Fibroblast of lung (primary cell): Measurements from ENCODE around the gene PRICKLE4. TPM values are rescaled to one million over a fixed set of nuclear protein-coding genes. Genes with fewer than 3 reads are reported as not detected.

ENCODE experiments used
- DNase-seq, 2 donors: peaks; one replicate each; pipeline versions ENCODE4 v3.0.0 to v3.0.0-alpha.2; 2010; ENCODE audit warnings: low read depth in 2 of 2
- H2AFZ ChIP-seq: 2 replicates; pipeline ENCODE4 v1.5.1; 2012; ENCODE audit warnings: low read length, control low read depth, inconsistent platforms
- H3K27ac ChIP-seq: 2 replicates; pipeline ENCODE4 v1.5.1; 2011; ENCODE audit warnings: low read length, control low read depth; ENCODE audit not compliant: insufficient read depth
- H3K27me3 ChIP-seq: 2 replicates; pipeline ENCODE4 v1.5.1; 2011; ENCODE audit warnings: mild to moderate bottlenecking, low read length; ENCODE audit not compliant: control insufficient read depth, insufficient read depth
- H3K36me3 ChIP-seq: 2 replicates; pipeline ENCODE4 v1.5.1; 2011; ENCODE audit warnings: low read length; ENCODE audit not compliant: control insufficient read depth, insufficient read depth
- H3K4me1 ChIP-seq: 2 replicates; pipeline ENCODE4 v1.5.1; 2011; ENCODE audit warnings: low read length; ENCODE audit not compliant: control insufficient read depth, insufficient read depth; ENCODE audit errors: extremely low read depth
- H3K4me2 ChIP-seq: 2 replicates; pipeline ENCODE4 v1.5.1; 2011; ENCODE audit warnings: low read length, control low read depth; ENCODE audit not compliant: insufficient read depth; ENCODE audit errors: extremely low read depth
- H3K4me3 ChIP-seq, 4 experiments: fragments of 200-600 bp in 1 of 4; sonication (generic) in 1 of 4; replicated peaks in 1 of 4; 2 replicates each; pipeline ENCODE4 v1.5.1; 2011 to 2016; ENCODE audit warnings: low read length in 4 of 4, low read depth in 3 of 4, mild to moderate bottlenecking in 3 of 4, control low read depth in 2 of 4, inconsistent platforms in 1 of 4, mixed read lengths in 1 of 4; ENCODE audit not compliant: insufficient read depth in 1 of 4; ENCODE audit errors: control extremely low read depth in 1 of 4
- H3K79me2 ChIP-seq: 2 replicates; pipeline ENCODE4 v1.5.1; 2012; ENCODE audit warnings: mild to moderate bottlenecking, low read length, inconsistent platforms; ENCODE audit not compliant: control insufficient read depth, insufficient read depth
- H3K9ac ChIP-seq: 2 replicates; pipeline ENCODE4 v1.5.1; 2011; ENCODE audit warnings: mild to moderate bottlenecking, low read length, control low read depth; ENCODE audit not compliant: insufficient read depth
- H3K9me3 ChIP-seq: 2 replicates; pipeline ENCODE4 v1.5.1; 2012; ENCODE audit warnings: low read depth, low read length; ENCODE audit not compliant: control insufficient read depth, insufficient read depth
- H4K20me1 ChIP-seq: 2 replicates; pipeline ENCODE4 v1.5.1; 2011; ENCODE audit warnings: low read length; ENCODE audit not compliant: control insufficient read depth, insufficient read depth; ENCODE audit errors: extremely low read depth
- EZH2 ChIP-seq: IDR thresholded peaks from 2 replicates; pipeline ENCODE4 v1.5.1; 2012; ENCODE audit warnings: low read length, control low read depth, mild to moderate bottlenecking; ENCODE audit errors: missing control alignments
- polyA plus RNA-seq, 2 donors: library from polyadenylated mRNA; depleted of rRNA in 1 of 2; stranded (reverse) in 1 of 2; unstranded in 1 of 2; fragments of >200 nt; gene quantifications; 2 replicates each; pipeline ENCODE4 v1.2.1, GENCODE V29; 2011 to 2012; ENCODE audit warnings: missing spikeins in 1 of 2
- total RNA-seq: library from RNA; depleted of rRNA; stranded (reverse); fragments of >200 nt; gene quantifications from 2 replicates; pipeline ENCODE4 v1.2.1, GENCODE V29; 2014
- TF ChIP-seq, protein P1 (sequence below), 2 donors: IDR thresholded peaks in 1 of 2; conservative IDR thresholded peaks in 1 of 2; 1 replicate in 1 of 2; 2 replicates in 1 of 2; pipeline ENCODE4 v1.5.1; 2011 to 2012; ENCODE audit warnings: low read length in 2 of 2, control low read depth in 1 of 2, inconsistent platforms in 1 of 2, low read depth in 1 of 2, mild to moderate bottlenecking in 1 of 2

The PRICKLE4 gene
- total and polyA plus RNA-seq, 2 donors (not counting 1 experiment from before 2014, with no cell fraction given), result 0.08 TPM; not detected in 1

DNA sequence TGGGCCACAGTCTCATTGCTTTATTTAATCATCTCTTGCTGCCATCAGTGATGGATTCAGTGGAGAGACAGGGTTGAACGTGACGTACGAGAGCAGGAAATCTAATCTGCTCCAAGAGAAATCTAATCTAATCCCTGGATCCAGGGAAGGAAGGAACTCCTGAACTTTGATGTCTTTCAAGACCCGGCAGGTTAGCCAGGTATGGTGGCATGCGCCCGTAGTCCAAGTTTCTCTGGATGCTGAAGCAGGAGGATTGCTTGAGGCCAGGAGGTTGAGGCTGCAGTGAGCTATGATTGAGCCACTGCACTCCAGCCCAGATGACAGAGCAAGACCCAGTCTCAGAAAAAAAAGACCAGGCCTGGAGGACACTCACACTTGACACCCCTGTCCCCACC is 21.9 kb upstream of the PRICKLE4 start:
- Histone ChIP-seq H2AFZ (no peak overlapping the region), H3K4me1 (no peaks in the 10 kb centered on the region), H3K27me3 (peaks cover 12% of the 10 kb centered on the region), H3K4me2 (no peak overlapping the region), H3K79me2 (no peaks in the 10 kb centered on the region), H3K9ac (no peak overlapping the region), H3K4me3 (no peak overlapping the region), H3K27ac (no peak overlapping the region), H3K36me3 (no peaks in the 10 kb centered on the region), H4K20me1 (no peaks in the 10 kb centered on the region), H3K9me3 (no peaks in the 10 kb centered on the region)
- no peak for DNase-seq
- no peak for TF ChIP-seq EZH2
- TF ChIP-seq, protein P1, sequence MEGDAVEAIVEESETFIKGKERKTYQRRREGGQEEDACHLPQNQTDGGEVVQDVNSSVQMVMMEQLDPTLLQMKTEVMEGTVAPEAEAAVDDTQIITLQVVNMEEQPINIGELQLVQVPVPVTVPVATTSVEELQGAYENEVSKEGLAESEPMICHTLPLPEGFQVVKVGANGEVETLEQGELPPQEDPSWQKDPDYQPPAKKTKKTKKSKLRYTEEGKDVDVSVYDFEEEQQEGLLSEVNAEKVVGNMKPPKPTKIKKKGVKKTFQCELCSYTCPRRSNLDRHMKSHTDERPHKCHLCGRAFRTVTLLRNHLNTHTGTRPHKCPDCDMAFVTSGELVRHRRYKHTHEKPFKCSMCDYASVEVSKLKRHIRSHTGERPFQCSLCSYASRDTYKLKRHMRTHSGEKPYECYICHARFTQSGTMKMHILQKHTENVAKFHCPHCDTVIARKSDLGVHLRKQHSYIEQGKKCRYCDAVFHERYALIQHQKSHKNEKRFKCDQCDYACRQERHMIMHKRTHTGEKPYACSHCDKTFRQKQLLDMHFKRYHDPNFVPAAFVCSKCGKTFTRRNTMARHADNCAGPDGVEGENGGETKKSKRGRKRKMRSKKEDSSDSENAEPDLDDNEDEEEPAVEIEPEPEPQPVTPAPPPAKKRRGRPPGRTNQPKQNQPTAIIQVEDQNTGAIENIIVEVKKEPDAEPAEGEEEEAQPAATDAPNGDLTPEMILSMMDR (conservative IDR thresholded peaks at IDR 0.05 in 1 of 2, IDR thresholded peaks at IDR 0.05 in 1 of 2; ENCODE audit: low read depth in 1 of 2, low read length in 2 of 2), result no peak

DNA sequence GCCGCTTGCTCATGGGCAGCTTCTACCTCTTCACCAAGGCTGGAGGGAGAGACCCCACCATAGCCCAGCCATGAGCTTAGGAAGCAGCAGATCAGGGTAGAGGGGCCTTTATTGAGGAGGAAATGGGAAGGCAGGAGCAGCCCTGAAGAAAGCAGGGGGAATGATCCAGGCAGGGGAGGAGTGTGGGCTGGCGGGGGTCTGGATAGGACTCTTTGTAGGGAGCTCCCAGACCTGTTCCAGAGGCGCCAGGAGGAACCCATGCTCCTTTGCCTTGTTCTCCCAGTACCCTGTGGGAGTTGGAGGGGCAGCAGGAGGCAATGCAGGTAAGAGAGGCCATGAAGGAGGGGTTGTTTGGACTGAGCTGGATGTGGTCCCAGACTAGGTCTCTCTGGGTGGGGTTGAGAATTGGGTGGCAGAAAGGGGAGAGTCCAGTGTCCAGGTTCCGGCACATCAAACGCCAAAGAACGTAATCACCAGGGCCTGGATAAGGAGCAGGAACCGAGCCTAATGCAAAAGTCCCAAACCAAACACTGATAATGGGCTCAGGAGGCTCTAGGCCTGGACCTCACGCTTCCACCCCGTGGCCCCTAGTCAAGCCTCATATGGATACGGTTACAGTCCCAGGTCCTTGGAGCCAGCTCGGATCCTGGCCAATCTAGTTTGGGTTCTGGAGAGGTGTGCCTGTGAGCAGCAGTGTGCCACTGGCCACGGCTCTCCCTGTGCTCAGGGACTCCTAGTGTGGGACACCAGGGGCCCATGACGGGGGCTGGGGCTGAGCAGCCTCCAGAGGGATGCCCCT is 21.3 kb upstream of the PRICKLE4 start:
- Histone ChIP-seq H3K36me3 (no peaks in the 10 kb centered on the region), H3K9ac (no peak overlapping the region), H3K27me3 (peaks cover 8% of the 10 kb centered on the region), H3K9me3 (no peaks in the 10 kb centered on the region), H3K27ac (no peak overlapping the region), H3K4me1 (no peaks in the 10 kb centered on the region), H3K4me2 (no peak overlapping the region), H3K79me2 (no peaks in the 10 kb centered on the region), H4K20me1 (no peaks in the 10 kb centered on the region), H3K4me3 (no peak overlapping the region), H2AFZ (no peak overlapping the region)
- DNase-seq, result no peak
- TF ChIP-seq EZH2, result no peak
- TF ChIP-seq, protein P1 (conservative IDR thresholded peaks at IDR 0.05 in 1 of 2, IDR thresholded peaks at IDR 0.05 in 1 of 2; ENCODE audit: low read depth in 1 of 2, low read length in 2 of 2), result no peak

DNA sequence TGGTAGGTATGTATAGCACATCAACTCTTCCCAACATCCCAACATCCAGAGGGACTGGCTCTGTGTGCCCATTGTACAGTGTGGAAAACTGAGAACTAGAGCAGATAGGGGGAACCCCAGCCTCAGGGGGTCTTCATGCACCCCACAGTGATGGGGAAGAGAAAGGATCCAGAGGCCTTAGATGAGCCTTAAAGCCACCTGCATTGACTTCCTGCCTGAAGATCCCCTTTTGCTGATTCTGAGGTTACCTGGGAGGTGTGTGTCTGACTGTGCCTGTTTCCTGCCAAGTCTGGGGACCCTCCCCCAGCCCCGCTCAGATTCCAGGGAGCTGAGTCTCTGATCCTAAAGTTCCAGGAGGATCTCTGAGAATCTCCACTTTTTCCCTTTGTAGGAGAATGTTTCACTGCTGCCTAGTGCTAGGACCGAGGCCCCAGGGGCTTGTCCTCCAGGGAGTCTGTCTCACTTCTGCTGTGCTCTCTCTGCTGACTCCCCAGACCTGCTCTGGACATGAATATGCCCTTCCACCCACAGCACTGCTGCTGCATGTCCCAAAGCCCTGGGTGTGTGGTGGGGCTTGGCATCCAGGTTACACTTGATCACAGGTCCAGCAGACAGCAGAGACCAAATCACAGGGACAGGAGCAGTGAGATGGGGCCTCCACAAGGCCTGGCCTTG is 20.5 kb upstream of the PRICKLE4 start:
- H3K4me2 ChIP-seq, result no peak overlapping the region
- H3K4me1 ChIP-seq, result no peaks in the 10 kb centered on the region
- TF ChIP-seq, protein P1 (conservative IDR thresholded peaks at IDR 0.05 in 1 of 2, IDR thresholded peaks at IDR 0.05 in 1 of 2; ENCODE audit: low read depth in 1 of 2, low read length in 2 of 2), result no peak
- no peak for TF ChIP-seq EZH2
- no peak overlapping the region for H3K4me3 ChIP-seq
- H3K36me3 ChIP-seq, result no peaks in the 10 kb centered on the region
- H3K9me3 ChIP-seq, result no peaks in the 10 kb centered on the region
- DNase-seq, result no peak
- no peak overlapping the region for H3K9ac ChIP-seq
- peaks cover 8% of the 10 kb centered on the region for H3K27me3 ChIP-seq
- no peak overlapping the region for H2AFZ ChIP-seq
- no peak overlapping the region for H3K27ac ChIP-seq
- H3K79me2 ChIP-seq, result no peaks in the 10 kb centered on the region
- no peaks in the 10 kb centered on the region for H4K20me1 ChIP-seq
